ENCODE results near the gene ANKLE2. TPM values are rescaled to one million over a fixed set of nuclear protein-coding genes. Genes with fewer than 3 reads are reported as not detected.

The ANKLE2 gene
- total RNA-seq (2022; extraction: Qiagen RNA extraction), result 65.4 to 81.8 TPM (median 72.6 TPM) in 5 replicates

DNA sequence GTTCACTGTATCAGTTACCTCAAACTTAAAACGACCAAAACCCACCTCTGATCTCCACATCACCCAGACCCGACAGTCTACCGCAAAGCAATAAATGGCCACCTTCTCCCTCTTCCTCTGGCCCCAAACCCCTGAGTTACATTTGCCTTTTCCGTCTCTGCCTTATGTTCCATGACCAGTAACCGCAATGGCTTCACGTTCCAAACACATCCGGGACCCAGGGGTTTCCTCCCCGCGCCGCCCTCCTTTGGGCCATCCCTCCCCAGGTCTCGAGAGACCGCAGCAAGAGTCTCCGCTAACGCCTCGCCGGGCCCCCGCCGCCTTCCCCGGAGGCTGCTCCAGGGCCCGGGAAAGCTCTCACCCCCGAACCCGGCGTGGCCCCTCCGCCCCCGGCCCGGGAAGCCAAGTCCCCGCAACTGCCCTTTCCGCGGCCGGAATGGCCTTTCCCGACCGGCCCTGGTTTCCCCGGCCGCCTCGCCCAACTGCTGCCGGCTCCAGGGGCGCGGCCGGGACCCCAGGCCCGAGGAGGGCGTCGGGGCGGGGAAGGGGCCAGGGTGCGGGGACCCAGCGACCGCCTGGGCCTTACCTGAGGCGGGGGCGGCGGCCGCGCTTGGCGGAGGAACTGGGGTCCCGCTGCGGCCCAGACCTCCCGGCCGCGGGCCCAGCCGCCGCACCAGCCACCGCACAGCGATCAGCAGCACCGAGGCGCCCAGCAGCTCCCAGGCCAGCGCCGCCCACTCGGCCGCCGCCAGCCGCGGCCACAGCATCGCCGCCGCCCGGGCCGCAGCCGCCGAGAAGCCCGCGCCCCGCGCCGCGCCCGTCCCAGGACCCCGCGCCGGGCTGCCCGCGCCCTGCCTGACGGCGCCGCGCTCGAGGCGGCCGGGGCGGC lies at the start of gene ANKLE2:
ANKLE2 (minus strand) TSS at position 801 of the 889 bp plus-strand sequence; CDS start at position 767, 34 bp downstream.

DNA sequence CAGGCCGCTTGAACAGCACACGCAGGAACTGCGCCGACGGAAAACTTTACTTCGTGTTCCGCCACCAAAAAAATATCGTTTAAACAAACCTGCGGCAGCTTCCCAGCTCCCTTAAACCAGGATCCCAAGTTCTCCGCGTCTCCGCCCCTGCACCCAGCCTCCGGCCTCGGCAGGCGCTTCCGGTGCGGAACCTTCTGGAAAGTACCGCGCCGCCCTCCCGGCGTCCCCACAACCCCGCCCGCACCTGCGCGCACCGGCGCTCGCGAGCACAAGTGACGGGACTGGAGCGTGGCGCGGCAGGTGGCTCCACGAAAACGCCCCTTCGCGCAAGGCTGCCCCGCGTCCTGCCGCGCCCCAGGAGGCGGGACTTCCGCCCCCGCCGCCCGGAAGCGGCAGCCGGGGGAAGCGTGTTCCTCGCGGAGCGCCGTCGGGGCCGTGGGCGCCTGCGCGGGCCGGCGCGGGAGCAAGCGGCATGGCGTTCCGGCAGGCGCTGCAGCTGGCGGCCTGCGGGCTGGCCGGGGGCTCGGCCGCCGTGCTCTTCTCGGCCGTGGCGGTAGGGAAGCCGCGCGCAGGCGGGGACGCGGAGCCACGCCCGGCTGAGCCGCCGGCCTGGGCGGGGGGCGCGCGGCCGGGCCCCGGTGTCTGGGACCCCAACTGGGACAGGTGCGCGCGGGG lies 51.1 kb downstream of the ANKLE2 start, which contains the start of gene PGAM5:
PGAM5 (plus strand) TSS at position 438 of the 675 bp plus-strand sequence; CDS start at position 473, 35 bp downstream.

DNA sequence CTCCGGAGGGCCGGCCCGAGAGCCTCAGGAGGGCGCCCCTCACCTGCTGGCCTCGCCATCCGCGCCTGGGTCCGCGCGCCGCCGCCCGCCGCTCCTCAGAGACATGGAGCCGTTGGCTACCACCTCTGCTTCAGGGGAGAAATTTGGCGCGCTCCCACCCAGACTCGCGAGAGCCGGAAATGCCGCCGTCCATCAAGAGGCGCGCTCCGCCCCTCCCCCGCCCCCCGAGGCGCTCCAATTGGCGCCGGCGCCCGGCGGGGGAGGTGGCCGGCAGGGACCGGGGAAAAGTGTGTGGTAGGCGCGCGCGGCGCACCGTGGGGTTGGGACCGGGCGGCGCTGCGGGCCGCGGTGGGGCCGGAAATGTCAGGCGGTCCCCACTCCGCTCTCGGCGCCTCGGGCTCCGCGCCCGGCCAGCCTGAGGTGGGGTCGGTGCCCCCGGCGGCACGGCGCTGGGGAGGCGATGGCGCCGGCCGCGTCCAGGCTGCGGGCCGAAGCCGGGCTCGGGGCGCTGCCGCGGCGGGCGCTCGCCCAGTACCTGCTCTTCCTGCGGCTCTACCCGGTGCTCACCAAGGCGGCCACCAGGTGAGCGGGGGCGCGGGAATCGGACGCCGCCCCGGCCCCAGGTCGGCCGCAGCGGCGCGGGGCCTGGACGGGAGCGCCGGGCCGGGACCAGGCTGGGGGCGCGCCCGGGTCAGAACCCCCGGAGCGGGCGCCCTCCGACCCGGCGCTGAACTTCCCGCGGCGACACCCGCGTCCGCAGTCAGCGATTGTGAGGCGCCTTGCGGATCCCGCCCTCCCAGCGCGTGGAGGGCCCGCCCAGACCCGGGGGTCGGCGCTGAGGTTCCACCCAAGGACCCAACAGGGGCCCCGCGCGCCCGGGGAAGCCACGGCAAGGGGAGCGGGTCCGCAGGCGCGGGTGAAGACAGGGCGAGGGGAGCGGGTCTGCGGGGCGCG lies 74.1 kb downstream of the ANKLE2 start, which contains the start of the genes POLE and PXMP2:
POLE (minus strand) TSS at position 132 of the 954 bp plus-strand sequence; CDS start at position 105, 27 bp downstream.
PXMP2 (plus strand) TSS at position 377 of the 954 bp plus-strand sequence; CDS start at position 461, 84 bp downstream.

Other genes starting within 250 kb of the ANKLE2 start
- not detected in 5 replicates for gene LRCOL1, start 151.2 kb downstream of the ANKLE2 start, total RNA-seq (2022; extraction: Qiagen RNA extraction)
- gene P2RX2, start 143.1 kb downstream of the ANKLE2 start, total RNA-seq (2022; extraction: Qiagen RNA extraction), result 0.05 TPM in 1 of 5 replicates, not detected in the others
- 38.0 to 44.6 TPM (median 44.2 TPM) in 5 replicates for gene POLE, start 74.5 kb downstream of the ANKLE2 start, total RNA-seq (2022; extraction: Qiagen RNA extraction)
- gene PXMP2, start 74.2 kb downstream of the ANKLE2 start, total RNA-seq (2022; extraction: Qiagen RNA extraction), result 21.0 to 30.9 TPM (median 26.7 TPM) in 5 replicates
- 36.8 to 61.2 TPM (median 57.3 TPM) in 5 replicates for gene PGAM5, start 51.0 kb downstream of the ANKLE2 start, total RNA-seq (2022; extraction: Qiagen RNA extraction)
- gene GOLGA3, start 67.0 kb upstream of the ANKLE2 start, total RNA-seq (2022; extraction: Qiagen RNA extraction), result 19.9 to 28.5 TPM (median 27.3 TPM) in 5 replicates
- gene CHFR, start 125.8 kb upstream of the ANKLE2 start, total RNA-seq (2022; extraction: Qiagen RNA extraction), result 19.1 to 25.7 TPM (median 23.0 TPM) in 5 replicates
- gene ZNF605, start 194.5 kb upstream of the ANKLE2 start, total RNA-seq (2022; extraction: Qiagen RNA extraction), result 1.9 to 4.4 TPM (median 3.6 TPM) in 5 replicates
- 6.3 to 9.1 TPM (median 8.1 TPM) in 5 replicates for gene ZNF26, start 224.5 kb upstream of the ANKLE2 start, total RNA-seq (2022; extraction: Qiagen RNA extraction)